Thoracic aorta (tissue), 2 donors: ENCODE results near the gene NEK10. TPM values are rescaled to one million over a fixed set of nuclear protein-coding genes. Genes with fewer than 3 reads are reported as not detected.

Experiments
- ATAC-seq: fragments of 150-250 bp; one replicate; pipeline ENCODE4 v1.8.0; 2017; ENCODE audit warnings: low read depth; ENCODE audit not compliant: insufficient number of reproducible peaks, low FRiP score
- DNase-seq: peaks from one replicate; pipeline ENCODE4 v3.0.0-alpha.2; 2020; ENCODE audit warnings: low spot score
- H3K27ac ChIP-seq, 2 donors: fragments of 200-600 bp; sonication (generic); 1 replicate in 1 of 2; 2 replicates in 1 of 2; pipeline ENCODE4 v1.5.1; 2016; ENCODE audit warnings: mild to moderate bottlenecking in 2 of 2, moderate library complexity in 2 of 2
- H3K27me3 ChIP-seq: fragments of 200-600 bp; sonication (generic); replicated peaks from 2 replicates; pipeline ENCODE4 v1.6.0; 2016; ENCODE audit warnings: mild to moderate bottlenecking; ENCODE audit not compliant: insufficient read depth
- H3K36me3 ChIP-seq: fragments of 200-600 bp; sonication (generic); one replicate; pipeline ENCODE4 v1.5.1; 2016
- H3K4me1 ChIP-seq, 2 donors: fragments of 200-600 bp; sonication (generic); 1 replicate in 1 of 2; 2 replicates in 1 of 2; pipeline versions ENCODE4 v1.5.1 to v1.6.0; 2016; ENCODE audit warnings: low read depth in 2 of 2, mild to moderate bottlenecking in 1 of 2; ENCODE audit not compliant: control insufficient read depth in 1 of 2
- H3K4me3 ChIP-seq: fragments of 200-600 bp; sonication (generic); 2 replicates; pipeline ENCODE4 v1.5.1; 2016; ENCODE audit warnings: mild to moderate bottlenecking
- H3K9me3 ChIP-seq: fragments of 200-600 bp; sonication (generic); 2 replicates; pipeline ENCODE4 v1.5.1; 2016
- CTCF ChIP-seq: fragments of 200-600 bp; sonication (generic); IDR thresholded peaks from one replicate; pipeline ENCODE4 v1.5.1; 2019; ENCODE audit warnings: antibody characterized with exemption
- total RNA-seq, 2 donors: library from RNA; depleted of rRNA; stranded (reverse); fragments of >200 nt; gene quantifications; one replicate each; pipeline versions ENCODE4 v1.1.0 to v1.2.3, GENCODE V29; 2016

NEK10 gene
- total RNA-seq, 2 donors from 2014 or later, result 0.68 to 21.4 TPM

- H3K27ac ChIP-seq, result no peak overlapping the region
- ATAC-seq, result no peak
- H3K4me1 ChIP-seq, result no peaks in the 10 kb centered on the region
- H3K9me3 ChIP-seq, result no peaks in the 10 kb centered on the region
- no peaks in the 10 kb centered on the region for H3K27me3 ChIP-seq
- no peak for DNase-seq
- no peaks in the 10 kb centered on the region for H3K36me3 ChIP-seq
- no peak for TF ChIP-seq CTCF
- no peak overlapping the region for H3K4me3 ChIP-seq
Observed at GRCh38 chr3:27349832-27350231, 19.4 kb downstream of the NEK10 start.

GRCh38 chr3:27345959-27346865, 23.0 kb downstream of the NEK10 start:
- no peak for TF ChIP-seq CTCF
- no peaks in the 10 kb centered on the region for H3K4me1 ChIP-seq
- no peaks in the 10 kb centered on the region for H3K9me3 ChIP-seq
- no peak for DNase-seq
- ATAC-seq, result no peak
- no peak overlapping the region for H3K4me3 ChIP-seq
- H3K36me3 ChIP-seq, result no peaks in the 10 kb centered on the region
- H3K27ac ChIP-seq, result no peak overlapping the region
- H3K27me3 ChIP-seq, result no peaks in the 10 kb centered on the region

GRCh38 chr3:27345493-27345892, 23.7 kb downstream of the NEK10 start:
- DNase-seq, result no peak
- no peaks in the 10 kb centered on the region for H3K36me3 ChIP-seq
- H3K27me3 ChIP-seq, result no peaks in the 10 kb centered on the region
- H3K27ac ChIP-seq, result no peak overlapping the region
- H3K4me1 ChIP-seq, result no peaks in the 10 kb centered on the region
- no peak overlapping the region for H3K4me3 ChIP-seq
- H3K9me3 ChIP-seq, result no peaks in the 10 kb centered on the region
- no peak for TF ChIP-seq CTCF
- no peak for ATAC-seq

GRCh38 chr3:27345045-27345444, 24.1 kb downstream of the NEK10 start:
- Histone ChIP-seq H3K36me3 (no peaks in the 10 kb centered on the region), H3K27ac (no peak overlapping the region), H3K4me3 (no peak overlapping the region), H3K9me3 (no peaks in the 10 kb centered on the region), H3K27me3 (no peaks in the 10 kb centered on the region), H3K4me1 (no peaks in the 10 kb centered on the region)
- no peak for TF ChIP-seq CTCF
- ATAC-seq (no peak), DNase-seq (no peak)

- H3K27ac ChIP-seq, result no peak overlapping the region
- H3K9me3 ChIP-seq, result no peaks in the 10 kb centered on the region
- H3K27me3 ChIP-seq, result no peaks in the 10 kb centered on the region
- H3K4me3 ChIP-seq, result no peak overlapping the region
- DNase-seq, result no peak
- TF ChIP-seq CTCF, result no peak
- H3K4me1 ChIP-seq, result no peaks in the 10 kb centered on the region
- ATAC-seq, result no peak
- H3K36me3 ChIP-seq, result no peaks in the 10 kb centered on the region
Observed at GRCh38 chr3:27344192-27344591, 25.0 kb downstream of the NEK10 start.
